CD14-positive monocyte (primary cell): ENCODE data around the gene FBXL13. TPM values are rescaled to one million over a fixed set of nuclear protein-coding genes. Genes with fewer than 3 reads are reported as not detected.

ENCODE experiments used
- DNase-seq, 3 donors: peaks; one replicate each; pipeline ENCODE4 v3.0.0-alpha.2; 2011 to 2022
- H2AFZ ChIP-seq: 2 replicates; pipeline ENCODE4 v1.6.0; 2012; ENCODE audit warnings: mild to moderate bottlenecking, low read depth, low read length, inconsistent platforms; ENCODE audit not compliant: insufficient read depth, poor library complexity, severe bottlenecking
- H3K27ac ChIP-seq, 2 donors: 1 replicate in 1 of 2; 2 replicates in 1 of 2; pipeline ENCODE4 v1.5.1; 2012 to 2013; ENCODE audit warnings: low read length in 2 of 2, control low read depth in 1 of 2, inconsistent platforms in 1 of 2, low read depth in 1 of 2, mild to moderate bottlenecking in 1 of 2
- H3K27me3 ChIP-seq, 2 donors: one replicate each; pipeline versions ENCODE4 v1.6.0 to v1.6.1; 2011 to 2013; ENCODE audit warnings: low read length in 2 of 2; ENCODE audit not compliant: control insufficient read depth in 2 of 2, insufficient read depth in 2 of 2
- H3K36me3 ChIP-seq, 2 donors: replicated peaks in 1 of 2; 1 replicate in 1 of 2; 2 replicates in 1 of 2; pipeline versions ENCODE4 v1.5.1 to v1.6.1; 2012 to 2013; ENCODE audit warnings: low read length in 2 of 2, control low read depth in 1 of 2, inconsistent platforms in 1 of 2, mild to moderate bottlenecking in 1 of 2; ENCODE audit not compliant: insufficient read depth in 2 of 2, control insufficient read depth in 1 of 2
- H3K4me1 ChIP-seq, 2 donors: 1 replicate in 1 of 2; 2 replicates in 1 of 2; pipeline versions ENCODE4 v1.5.1 to v1.6.1; 2012 to 2013; ENCODE audit warnings: low read length in 2 of 2, control low read depth in 1 of 2, inconsistent platforms in 1 of 2, mild to moderate bottlenecking in 1 of 2, moderate library complexity in 1 of 2; ENCODE audit not compliant: insufficient read depth in 2 of 2, control insufficient read depth in 1 of 2
- H3K4me2 ChIP-seq: replicated peaks from 2 replicates; pipeline ENCODE3; 2012; ENCODE audit warnings: low read length, moderate library complexity, mild to moderate bottlenecking; ENCODE audit not compliant: poor library complexity, severe bottlenecking; ENCODE audit errors: extremely low read depth
- H3K4me3 ChIP-seq, 3 experiments: fragments of 200-600 bp in 1 of 3; sonication (generic) in 1 of 3; replicated peaks in 1 of 3; 1 replicate in 2 of 3; 2 replicates in 1 of 3; pipeline ENCODE4 v1.5.1; 2011 to 2013; ENCODE audit warnings: low read length in 3 of 3, mild to moderate bottlenecking in 3 of 3, control low read depth in 2 of 3, low read depth in 2 of 3, inconsistent platforms in 1 of 3, moderate library complexity in 1 of 3
- H3K79me2 ChIP-seq: 2 replicates; pipeline ENCODE4 v1.6.0; 2012; ENCODE audit warnings: mild to moderate bottlenecking, control low read depth, inconsistent platforms, low read length, moderate library complexity; ENCODE audit not compliant: insufficient read depth
- H3K9ac ChIP-seq: 2 replicates; pipeline ENCODE4 v1.6.0; 2017; ENCODE audit warnings: low read length, mild to moderate bottlenecking; ENCODE audit not compliant: insufficient read depth, poor library complexity, severe bottlenecking
- H3K9me3 ChIP-seq, 2 donors: replicated peaks in 1 of 2; 1 replicate in 1 of 2; 2 replicates in 1 of 2; pipeline versions ENCODE4 v1.5.1 to v1.6.1; 2012 to 2013; ENCODE audit warnings: low read length in 2 of 2, control low read depth in 1 of 2; ENCODE audit not compliant: control insufficient read depth in 1 of 2, insufficient read depth in 1 of 2
- H4K20me1 ChIP-seq: 2 replicates; pipeline ENCODE4 v1.6.0; 2012; ENCODE audit warnings: mild to moderate bottlenecking, low read length, control low read depth, moderate library complexity; ENCODE audit not compliant: insufficient read depth
- H3K27ac Mint-ChIP-seq, 7 donors: one replicate each; pipeline ENCODE4 v1.8.0; 2020; ENCODE audit warnings: mild to moderate bottlenecking in 7 of 7, mixed read lengths in 7 of 7, moderate library complexity in 6 of 7, inconsistent platforms in 2 of 7
- H3K27me3 Mint-ChIP-seq, 3 donors: one replicate each; pipeline ENCODE4 v1.8.0; 2021 to 2022; ENCODE audit warnings: low read depth in 3 of 3, mild to moderate bottlenecking in 3 of 3, mixed read lengths in 3 of 3, moderate library complexity in 3 of 3, inconsistent platforms in 1 of 3
- H3K36me3 Mint-ChIP-seq, 2 donors: one replicate each; pipeline ENCODE4 v1.8.0; 2020; ENCODE audit warnings: mixed read lengths in 2 of 2, inconsistent platforms in 1 of 2, mild to moderate bottlenecking in 1 of 2
- H3K4me1 Mint-ChIP-seq: one replicate; pipeline ENCODE4 v1.8.0; 2020; ENCODE audit warnings: mild to moderate bottlenecking, mixed read lengths
- H3K4me3 Mint-ChIP-seq, 2 donors: one replicate each; pipeline ENCODE4 v1.8.0; 2020; ENCODE audit warnings: mild to moderate bottlenecking in 2 of 2, mixed read lengths in 2 of 2, moderate library complexity in 1 of 2
- H3K9me3 Mint-ChIP-seq, 7 donors: one replicate each; pipeline ENCODE4 v1.8.0; 2020 to 2022; ENCODE audit warnings: mixed read lengths in 7 of 7, mild to moderate bottlenecking in 6 of 7, moderate library complexity in 6 of 7, inconsistent platforms in 2 of 7
- WGBS: methylation state at CpG from one replicate; pipeline ENCODE4 v1.1.5; 2013; ENCODE audit warnings: missing lambda C conversion rate; ENCODE audit not compliant: insufficient coverage; 5-methylcytosine and 5-hydroxymethylcytosine counted together
- intact Hi-C, 2 donors: fragments of 100-400 bp; cut with micrococcal nuclease; formaldehyde crosslinking; loops; one replicate each; pipeline versions ENCODE4 v1.15.0 to v1.15.1; 2023
- polyA plus RNA-seq, 3 donors: library from polyadenylated mRNA; depleted of rRNA in 1 of 3; unstranded in 2 of 3; stranded (reverse) in 1 of 3; fragments of 300-500 nt in 2 of 3; fragments of >200 nt in 1 of 3; fragmentation: Illumina TruSeq in 2 of 3; gene quantifications; 1 replicate in 2 of 3; 2 replicates in 1 of 3; pipeline ENCODE4 v1.2.3, GENCODE V29; 2012 to 2021
- TF ChIP-seq, protein P1 (sequence below): fragments of 200-600 bp; IDR thresholded peaks from one replicate; pipeline ENCODE4 v1.8.0; 2022; ENCODE audit warnings: antibody characterized with exemption, mild to moderate bottlenecking

The FBXL13 gene
- polyA plus RNA-seq, 3 donors: 0.05 TPM; not detected in 2

DNA sequence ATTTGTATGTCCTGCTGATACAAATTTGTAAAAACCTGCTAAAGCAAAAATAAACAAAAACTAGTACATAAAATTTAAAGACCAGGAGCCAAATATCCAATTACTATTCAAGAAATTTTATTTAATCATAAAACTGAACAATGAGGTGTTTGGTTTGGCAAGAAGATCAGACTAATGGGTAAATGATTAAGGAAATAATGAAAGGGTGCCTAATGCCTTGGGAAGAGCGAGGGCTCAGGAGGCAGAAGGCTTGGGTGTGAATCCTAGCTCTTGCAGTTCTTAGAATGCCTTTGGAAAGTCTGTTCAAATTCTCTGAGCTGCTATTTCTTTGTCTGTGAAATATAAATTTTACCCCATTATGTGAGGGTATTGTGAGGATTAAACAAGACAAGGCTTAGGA lies 41.9 kb upstream of the FBXL13 start:
- no peaks in the 10 kb centered on the region for H3K27me3 ChIP-seq
- no peak overlapping the region for H3K4me3 ChIP-seq
- TF ChIP-seq, protein P1, sequence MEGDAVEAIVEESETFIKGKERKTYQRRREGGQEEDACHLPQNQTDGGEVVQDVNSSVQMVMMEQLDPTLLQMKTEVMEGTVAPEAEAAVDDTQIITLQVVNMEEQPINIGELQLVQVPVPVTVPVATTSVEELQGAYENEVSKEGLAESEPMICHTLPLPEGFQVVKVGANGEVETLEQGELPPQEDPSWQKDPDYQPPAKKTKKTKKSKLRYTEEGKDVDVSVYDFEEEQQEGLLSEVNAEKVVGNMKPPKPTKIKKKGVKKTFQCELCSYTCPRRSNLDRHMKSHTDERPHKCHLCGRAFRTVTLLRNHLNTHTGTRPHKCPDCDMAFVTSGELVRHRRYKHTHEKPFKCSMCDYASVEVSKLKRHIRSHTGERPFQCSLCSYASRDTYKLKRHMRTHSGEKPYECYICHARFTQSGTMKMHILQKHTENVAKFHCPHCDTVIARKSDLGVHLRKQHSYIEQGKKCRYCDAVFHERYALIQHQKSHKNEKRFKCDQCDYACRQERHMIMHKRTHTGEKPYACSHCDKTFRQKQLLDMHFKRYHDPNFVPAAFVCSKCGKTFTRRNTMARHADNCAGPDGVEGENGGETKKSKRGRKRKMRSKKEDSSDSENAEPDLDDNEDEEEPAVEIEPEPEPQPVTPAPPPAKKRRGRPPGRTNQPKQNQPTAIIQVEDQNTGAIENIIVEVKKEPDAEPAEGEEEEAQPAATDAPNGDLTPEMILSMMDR: no peak
- H3K27me3 Mint-ChIP-seq: no peaks in the 10 kb centered on the region
- no peaks in the 10 kb centered on the region for H3K4me1 ChIP-seq
- no peaks in the 10 kb centered on the region for H3K4me1 Mint-ChIP-seq
- H3K4me2 ChIP-seq: no peak overlapping the region
- H3K36me3 Mint-ChIP-seq: peaks cover 38 to 46% of the 10 kb centered on the region in 2 donors
- intact Hi-C loops: no loop called here
- no peak overlapping the region for H2AFZ ChIP-seq
- H3K79me2 ChIP-seq: no peaks in the 10 kb centered on the region
- no peak for DNase-seq
- no peak overlapping the region for H3K4me3 Mint-ChIP-seq
- no peak overlapping the region for H3K27ac ChIP-seq
- WGBS: 100% methylated on average over 1 of the region's 1 CpG
- no peaks in the 10 kb centered on the region for H4K20me1 ChIP-seq
- H3K9me3 ChIP-seq: no peaks in the 10 kb centered on the region
- peaks cover 0 to 5% (median 0%) of the 10 kb centered on the region in 7 donors for H3K9me3 Mint-ChIP-seq
- H3K27ac Mint-ChIP-seq: no peak overlapping the region
- H3K36me3 ChIP-seq: peaks cover 23 to 57% of the 10 kb centered on the region in 2 donors
- H3K9ac ChIP-seq: no peak overlapping the region

DNA sequence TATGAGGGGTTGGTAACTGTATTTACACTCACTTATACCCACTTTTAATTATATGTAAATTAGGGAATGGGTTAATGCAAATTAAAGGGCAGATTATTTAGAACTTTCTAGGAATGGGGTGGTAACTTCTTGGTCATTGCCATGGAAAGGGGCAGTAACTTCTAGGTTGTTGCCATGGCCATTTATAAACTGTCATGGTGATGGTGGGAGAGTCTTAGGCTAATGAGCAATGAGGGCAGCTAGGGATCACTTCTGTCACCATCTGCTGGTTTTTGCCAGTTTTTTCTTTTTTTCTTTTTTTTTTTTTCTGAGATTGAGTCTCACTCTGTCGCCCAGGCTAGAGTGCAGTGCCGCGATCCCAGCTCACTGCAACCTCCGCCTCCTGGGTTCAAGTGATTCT lies 41.2 kb upstream of the FBXL13 start:
- no peaks in the 10 kb centered on the region for H3K27me3 ChIP-seq
- 100% methylated on average over 4 of the region's 4 CpGs for WGBS
- H3K9me3 ChIP-seq: no peaks in the 10 kb centered on the region
- H3K4me1 ChIP-seq: no peaks in the 10 kb centered on the region
- intact Hi-C loops: no loop called here
- no peaks in the 10 kb centered on the region for H3K79me2 ChIP-seq
- H3K27ac ChIP-seq: no peak overlapping the region
- peaks cover 0 to 8% (median 2%) of the 10 kb centered on the region in 7 donors for H3K9me3 Mint-ChIP-seq
- H3K27ac Mint-ChIP-seq: no peak overlapping the region
- H2AFZ ChIP-seq: no peak overlapping the region
- peaks cover 16 to 49% of the 10 kb centered on the region in 2 donors for H3K36me3 ChIP-seq
- DNase-seq: no peak
- H3K27me3 Mint-ChIP-seq: no peaks in the 10 kb centered on the region
- no peak overlapping the region for H3K9ac ChIP-seq
- TF ChIP-seq, protein P1: no peak
- no peak overlapping the region for H3K4me3 Mint-ChIP-seq
- H3K4me3 ChIP-seq: no peak overlapping the region
- H4K20me1 ChIP-seq: no peaks in the 10 kb centered on the region
- H3K4me2 ChIP-seq: no peak overlapping the region
- no peaks in the 10 kb centered on the region for H3K4me1 Mint-ChIP-seq
- peaks cover 36 to 42% of the 10 kb centered on the region in 2 donors for H3K36me3 Mint-ChIP-seq
